ENCODE data around the gene KRT84. TPM values are rescaled to one million over a fixed set of nuclear protein-coding genes. Genes with fewer than 3 reads are reported as not detected.

KRT84 gene
- total and polyA plus RNA-seq, 11 donors, result not detected

DNA sequence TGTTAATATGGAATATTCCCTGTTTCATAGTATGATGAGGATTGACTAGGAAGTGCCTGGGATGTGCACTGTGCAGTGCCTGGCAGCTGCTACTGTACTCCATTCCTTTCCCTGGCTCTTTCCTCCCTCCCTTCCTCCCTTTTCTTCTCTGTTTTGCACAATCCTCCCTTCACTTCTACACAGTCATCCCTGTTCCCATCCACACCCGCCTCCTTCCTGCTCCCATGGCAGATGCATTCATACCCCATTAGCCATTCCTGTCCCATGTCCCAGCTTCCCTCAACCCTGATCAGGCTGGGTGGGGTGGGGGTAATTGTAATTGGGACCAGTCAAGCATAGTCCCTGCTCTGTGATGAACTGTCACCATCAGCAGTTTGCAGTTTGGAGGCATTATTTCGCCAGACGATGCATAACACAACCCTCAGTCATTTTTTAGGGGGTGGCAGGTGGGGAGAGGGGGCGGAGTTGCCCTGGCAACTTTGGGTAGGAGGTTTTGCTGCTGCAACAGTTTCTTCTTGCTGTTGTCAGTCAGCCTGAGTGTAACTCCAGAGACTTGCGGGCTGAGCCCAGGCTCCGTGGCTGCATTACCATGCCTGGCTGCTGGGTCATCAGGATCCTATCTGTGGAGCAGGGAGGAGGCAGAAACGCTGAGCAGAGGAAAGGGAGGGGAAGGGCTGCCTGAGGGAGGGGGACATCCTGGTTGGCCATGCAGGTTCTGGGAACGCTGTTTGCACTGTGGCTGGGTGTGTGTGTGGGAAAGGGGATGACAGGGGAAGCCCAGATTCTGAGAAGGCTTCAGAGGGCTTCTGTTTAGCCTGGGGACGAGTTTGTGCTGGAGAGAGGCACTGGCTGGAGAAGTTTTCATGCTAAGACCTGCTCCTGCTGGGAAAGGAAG, 4.1 kb upstream of the KRT84 start:
- ATAC-seq (peak in 1 of 4 donors; percentile 20), DNase-seq (no peak)
- intact Hi-C loops (cut with DNase I), result loop anchor here in 3 of 10 donors (5.0 to 10.0 kb wide), 2 partner anchors 115 to 118 kb away; no protein-coding TSS in a partner anchor

GRCh38 chr12:52387859-52388258, 2.4 kb upstream of the KRT84 start:
- no peak overlapping the region for H3K27ac ChIP-seq
- no peaks in the 10 kb centered on the region for H3K36me3 ChIP-seq
- 85 to 91% (median 88%) methylated on average over 2 of the region's 2 CpGs for WGBS, 4 donors
- H3K4me1 ChIP-seq, result peaks cover 0 to 14% (median 0%) of the 10 kb centered on the region in 12 donors
- no peak for TF ChIP-seq POLR2A (IDR thresholded peaks at IDR 0.05)
- TF ChIP-seq CTCF (IDR thresholded peaks at IDR 0.05), result no peak
- no peaks in the 10 kb centered on the region for H3K27me3 ChIP-seq
- H3K9me3 ChIP-seq, result no peaks in the 10 kb centered on the region
- intact Hi-C loops (cut with DNase I), result loop anchor here in 1 of 10 donors (10.0 kb wide), 1 partner anchor 117 kb away; no protein-coding TSS in a partner anchor
- DNase-seq, result no peak
- H3K4me3 ChIP-seq, result no peak overlapping the region
- no peak for ATAC-seq

More for the DNA sequence above, 4.1 kb upstream of the KRT84 start:
- H3K4me3 ChIP-seq, result no peak overlapping the region
- H3K27ac ChIP-seq, result no peak overlapping the region
- peaks cover 0 to 14% (median 0%) of the 10 kb centered on the region in 12 donors for H3K4me1 ChIP-seq
- no peaks in the 10 kb centered on the region for H3K36me3 ChIP-seq
- no peaks in the 10 kb centered on the region for H3K9me3 ChIP-seq
- WGBS, 4 donors, result 45 to 61% (median 51%) methylated on average over 9 of the region's 9 CpGs
- TF ChIP-seq CTCF (IDR thresholded peaks at IDR 0.05) (no peak), POLR2A (IDR thresholded peaks at IDR 0.05) (no peak)
- no peaks in the 10 kb centered on the region for H3K27me3 ChIP-seq

- ATAC-seq (no peak), DNase-seq (no peak)
- H3K36me3 ChIP-seq, result no peaks in the 10 kb centered on the region
- no peak for TF ChIP-seq CTCF (IDR thresholded peaks at IDR 0.05)
- no peak for TF ChIP-seq POLR2A (IDR thresholded peaks at IDR 0.05)
- no peak overlapping the region for H3K4me3 ChIP-seq
- WGBS, 4 donors, result 85 to 91% (median 89%) methylated on average over 3 of the region's 3 CpGs
- H3K27me3 ChIP-seq, result peaks cover 0 to 10% (median 0%) of the 10 kb centered on the region in 9 donors
- no peaks in the 10 kb centered on the region for H3K9me3 ChIP-seq
- H3K27ac ChIP-seq, result no peak overlapping the region
- intact Hi-C loops (cut with DNase I), result loop anchor here in 1 of 10 donors (10.0 kb wide), 1 partner anchor 121 kb away; no protein-coding TSS in a partner anchor
- H3K4me1 ChIP-seq, result no peaks in the 10 kb centered on the region
Measured at GRCh38 chr12:52383331-52383730, 2.1 kb downstream of the KRT84 start.

- no peaks in the 10 kb centered on the region for H3K9me3 ChIP-seq
- WGBS, 4 donors, result 64 to 95% (median 76%) methylated on average over 2 of the region's 2 CpGs
- peaks cover 0 to 15% (median 0%) of the 10 kb centered on the region in 9 donors for H3K27me3 ChIP-seq
- no peaks in the 10 kb centered on the region for H3K36me3 ChIP-seq
- H3K4me1 ChIP-seq, result no peaks in the 10 kb centered on the region
- H3K27ac ChIP-seq, result no peak overlapping the region
- TF ChIP-seq CTCF (IDR thresholded peaks at IDR 0.05) (no peak), POLR2A (IDR thresholded peaks at IDR 0.05) (no peak)
- DNase-seq, result no peak
- no peak for ATAC-seq
- intact Hi-C loops (cut with DNase I), result loop anchor here in 1 of 10 donors (10.0 kb wide), 1 partner anchor 122 kb away; no protein-coding TSS in a partner anchor
- H3K4me3 ChIP-seq, result no peak overlapping the region
Measured at GRCh38 chr12:52382854-52383253, 2.6 kb downstream of the KRT84 start.
